Stimulated activated CD8-positive, alpha-beta memory T cell treated with anti-CD3 and anti-CD28 coated beads, Interleukin-15, amount 100 ng/mL, for 24 hours (primary cell): ENCODE data around the gene TMEM145.
A peak's percentile ranks its signal among the peaks of the same experiment; 100 is the strongest.

Source experiments
- DNase-seq: peaks from one replicate; pipeline ENCODE4 v3.0.0-alpha.2; 2020; ENCODE audit warnings: low read depth

TMEM145 gene

GRCh38 chr19:42278452-42279154 lies 34.5 kb upstream of the TMEM145 start:
- no peak for DNase-seq

GRCh38 chr19:42279155-42279901 lies 33.8 kb upstream of the TMEM145 start:
- no peak for DNase-seq

GRCh38 chr19:42279902-42280814 lies 33.0 kb upstream of the TMEM145 start:
- peak; percentile 69 for DNase-seq

- DNase-seq, result no peak
Observed at GRCh38 chr19:42280815-42281145, 32.3 kb upstream of the TMEM145 start.

GRCh38 chr19:42281146-42281826 lies 31.8 kb upstream of the TMEM145 start:
- no peak for DNase-seq

- DNase-seq, result no peak
Observed at GRCh38 chr19:42281827-42282762, 31.0 kb upstream of the TMEM145 start.

- DNase-seq, result no peak
Observed at GRCh38 chr19:42282819-42283187, 30.3 kb upstream of the TMEM145 start.

- peak; percentile 91 for DNase-seq
Observed at GRCh38 chr19:42283188-42284065, 29.7 kb upstream of the TMEM145 start.

- DNase-seq, result peak; percentile 68
Observed at GRCh38 chr19:42284066-42284501, 29.0 kb upstream of the TMEM145 start.

- DNase-seq, result no peak
Observed at GRCh38 chr19:42284591-42285341, 28.3 kb upstream of the TMEM145 start.

GRCh38 chr19:42285541-42285941 lies 27.6 kb upstream of the TMEM145 start:
- DNase-seq, result no peak

- DNase-seq, result no peak
Observed at GRCh38 chr19:42285988-42286348, 27.1 kb upstream of the TMEM145 start.

GRCh38 chr19:42286349-42287016 lies 26.6 kb upstream of the TMEM145 start:
- no peak for DNase-seq

GRCh38 chr19:42287017-42287826 lies 25.9 kb upstream of the TMEM145 start:
- DNase-seq, result no peak

GRCh38 chr19:42287827-42288107 lies 25.3 kb upstream of the TMEM145 start:
- DNase-seq, result no peak

- no peak for DNase-seq
Observed at GRCh38 chr19:42288387-42288786, 24.7 kb upstream of the TMEM145 start.

GRCh38 chr19:42288881-42289555 lies 24.1 kb upstream of the TMEM145 start:
- no peak for DNase-seq
